ENCODE data around the gene SPPL3. TPM values are rescaled to one million over a fixed set of nuclear protein-coding genes. Genes with fewer than 3 reads are reported as not detected.

SPPL3 gene
- total RNA-seq, 2 experiments from 2014 or later, result 29.5 to 48.2 TPM

DNA sequence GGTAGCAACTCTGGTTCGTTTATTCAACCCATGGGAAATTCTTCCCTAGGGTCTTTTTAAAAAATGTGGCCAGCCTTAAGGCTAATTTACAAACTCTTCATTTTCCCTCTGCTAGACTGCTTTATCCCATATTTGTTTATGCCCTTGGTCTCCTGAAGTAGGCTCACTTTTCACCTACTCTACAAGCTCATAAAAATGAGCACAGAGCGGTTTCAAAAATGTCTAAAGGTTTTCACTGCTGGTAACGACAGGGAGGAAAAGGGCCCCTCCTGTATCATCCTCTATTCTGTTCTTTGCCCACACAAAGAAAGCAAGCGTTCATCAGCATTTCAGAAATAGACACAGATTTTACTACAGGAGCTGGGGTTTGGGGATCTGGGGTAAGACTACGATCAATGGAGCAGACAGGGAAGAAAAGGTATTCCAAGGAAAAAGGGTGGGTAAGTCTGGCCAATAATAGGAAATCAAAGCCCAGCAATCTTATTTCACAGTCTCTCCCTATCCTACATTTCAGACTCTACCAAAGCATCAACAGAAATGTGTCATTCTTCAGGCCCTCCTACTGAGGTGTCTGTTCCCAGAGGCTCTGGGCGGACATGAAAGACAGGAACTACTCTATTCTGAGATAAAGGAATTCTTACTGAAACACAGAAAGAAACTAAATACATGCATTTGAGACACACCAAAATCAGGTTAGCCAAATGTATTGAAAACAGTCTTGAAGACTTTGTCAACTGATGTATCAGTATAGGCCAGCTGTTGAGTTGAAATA, 86.4 kb downstream of the SPPL3 start:
- Mint-ChIP-seq H3K36me3 (ENCODE audit: low read depth) (no peaks in the 10 kb centered on the region), H3K9me3 (ENCODE audit: low read depth) (no peaks in the 10 kb centered on the region), H3K27ac (no peak overlapping the region), H3K4me1 (peaks cover 50% of the 10 kb centered on the region), H3K4me3 (no peak overlapping the region), H3K27me3 (no peaks in the 10 kb centered on the region)
- no peak for ATAC-seq
- POLR2A ChIA-PET, result interaction anchor here (1.2 kb wide), 1 partner anchor 39 kb away, joined by 3 read pairs; no protein-coding TSS in a partner anchor
- CTCF ChIA-PET, result interaction anchor here (1.0 to 1.4 kb wide), 3 partner anchors 9 to 19 kb away, joined by 3 to 7 read pairs (median 3); no protein-coding TSS in a partner anchor
- intact Hi-C loops (cut with DNase I, micrococcal nuclease), result no loop called here
- DNase-seq, result no peak

- DNase-seq, result no peak
- Mint-ChIP-seq H3K36me3 (ENCODE audit: low read depth) (no peaks in the 10 kb centered on the region), H3K4me1 (peaks cover 39% of the 10 kb centered on the region), H3K27me3 (no peaks in the 10 kb centered on the region), H3K9me3 (ENCODE audit: low read depth) (no peaks in the 10 kb centered on the region), H3K27ac (no peak overlapping the region), H3K4me3 (no peak overlapping the region)
- no peak for ATAC-seq
- CTCF ChIA-PET, result interaction anchor here (0.7 to 1.4 kb wide), 5 partner anchors 19 to 209 kb away, joined by 3 to 5 read pairs (median 4); no protein-coding TSS in a partner anchor
- intact Hi-C loops (cut with DNase I, micrococcal nuclease), result no loop called here
- POLR2A ChIA-PET, result no interaction called here
Measured at GRCh38 chr12:120816363-120816762, 87.8 kb downstream of the SPPL3 start.

DNA sequence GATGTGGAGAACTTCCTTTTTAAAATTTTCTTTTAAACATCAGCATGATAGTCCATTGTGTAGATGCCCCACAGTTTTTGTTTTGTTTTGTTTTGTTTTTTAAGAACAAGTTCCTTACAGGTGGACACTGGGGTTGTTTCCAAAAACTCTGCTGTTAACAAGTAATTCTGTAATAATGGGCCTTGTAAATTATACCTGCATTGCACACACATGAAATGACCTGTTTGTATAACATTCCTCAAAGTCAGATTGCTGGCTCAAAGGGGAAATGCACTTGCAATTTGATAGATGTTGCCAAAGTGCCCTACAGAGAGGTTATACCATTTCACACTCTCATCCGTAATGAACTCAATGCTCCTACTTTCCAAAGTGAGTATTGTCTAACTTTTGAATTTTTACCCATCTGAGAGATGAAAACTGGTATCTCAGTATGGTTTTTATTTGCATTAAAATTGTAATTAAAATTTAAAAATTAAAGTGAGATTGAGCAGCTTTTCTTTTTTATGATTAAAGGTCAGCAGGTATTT, 89.2 kb downstream of the SPPL3 start:
- ATAC-seq (no peak), DNase-seq (no peak)
- Mint-ChIP-seq H3K4me1 (peaks cover 36% of the 10 kb centered on the region), H3K9me3 (ENCODE audit: low read depth) (no peaks in the 10 kb centered on the region), H3K27ac (no peak overlapping the region), H3K27me3 (no peaks in the 10 kb centered on the region), H3K4me3 (no peak overlapping the region), H3K36me3 (ENCODE audit: low read depth) (peaks cover 5% of the 10 kb centered on the region)
- ChIA-PET CTCF (interaction anchor here (0.6 to 1.4 kb wide), 3 partner anchors 63 to 222 kb away, joined by 3 read pairs; no protein-coding TSS in a partner anchor), POLR2A (no interaction called here)
- intact Hi-C loops (cut with DNase I, micrococcal nuclease), result no loop called here

DNA sequence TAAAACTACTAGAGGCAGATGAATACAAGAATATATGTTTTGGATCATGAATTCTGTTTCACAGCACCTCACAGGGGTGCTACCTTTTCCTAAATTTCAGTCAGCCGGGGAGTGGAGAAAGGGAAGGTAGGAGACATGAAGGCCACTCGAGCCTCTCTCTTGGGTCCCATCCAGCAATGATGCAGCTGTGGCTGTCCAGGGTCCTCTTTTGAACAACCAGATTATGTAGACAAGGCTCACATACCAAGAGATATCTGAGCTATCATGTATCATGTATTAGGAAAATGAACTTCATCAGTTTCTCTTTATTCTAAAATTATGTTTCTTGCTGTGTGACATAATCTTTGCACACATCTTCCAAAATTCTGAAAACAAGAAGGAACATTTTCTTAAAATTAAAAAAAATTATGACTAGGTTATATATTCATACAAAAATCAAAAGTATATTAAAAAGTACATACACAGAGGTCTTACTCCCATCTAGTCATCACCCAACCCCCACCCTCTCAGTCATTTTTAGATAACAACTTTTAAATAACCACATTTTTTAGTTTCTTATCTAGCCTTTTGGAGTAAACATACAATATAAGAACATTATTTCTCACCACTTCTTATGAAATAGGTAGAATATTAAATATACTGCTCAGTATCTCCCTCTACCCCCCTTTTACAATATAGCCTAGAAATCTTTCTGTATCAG, 89.8 kb downstream of the SPPL3 start:
- Mint-ChIP-seq H3K4me1 (peaks cover 36% of the 10 kb centered on the region), H3K36me3 (ENCODE audit: low read depth) (peaks cover 9% of the 10 kb centered on the region), H3K4me3 (no peak overlapping the region), H3K9me3 (ENCODE audit: low read depth) (no peaks in the 10 kb centered on the region), H3K27ac (no peak overlapping the region), H3K27me3 (no peaks in the 10 kb centered on the region)
- intact Hi-C loops (cut with DNase I, micrococcal nuclease), result no loop called here
- CTCF ChIA-PET, result interaction anchor here (0.6 to 1.7 kb wide), 4 partner anchors 15 to 980 kb away, joined by 3 to 4 read pairs (median 4); no protein-coding TSS in a partner anchor
- POLR2A ChIA-PET, result no interaction called here
- ATAC-seq, result peak; percentile 23
- no peak for DNase-seq

DNA sequence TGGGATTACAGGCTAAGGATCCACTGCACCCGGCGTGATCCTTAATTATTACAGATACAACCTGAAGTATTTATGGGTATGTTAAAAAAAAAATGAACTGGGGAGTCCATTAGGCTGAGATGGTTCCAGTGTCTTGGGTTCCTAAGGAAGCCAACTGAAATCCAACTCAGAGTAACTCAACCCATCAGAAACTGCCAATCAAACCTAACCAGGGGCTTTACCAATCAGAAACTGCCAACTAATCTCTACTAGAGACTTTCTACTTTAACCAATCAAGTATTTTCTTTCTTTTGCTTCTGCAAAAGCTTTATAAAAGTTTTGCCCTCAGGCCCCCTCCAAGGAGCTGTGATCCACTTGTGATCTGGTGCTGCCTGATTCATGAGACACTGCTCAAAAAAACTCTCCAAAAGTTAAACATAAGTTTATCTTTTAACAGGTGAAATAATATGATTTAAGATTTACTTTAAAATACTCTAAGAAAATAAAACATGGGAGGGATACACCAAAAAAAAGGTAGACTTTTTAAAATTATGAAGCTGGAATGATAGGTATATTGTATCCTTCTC, 90.5 kb downstream of the SPPL3 start:
- no peaks in the 10 kb centered on the region for H3K9me3 Mint-ChIP-seq (ENCODE audit: low read depth)
- H3K4me3 Mint-ChIP-seq, result no peak overlapping the region
- ChIA-PET POLR2A (no interaction called here), CTCF (interaction anchor here (0.6 to 1.7 kb wide), 4 partner anchors 14 to 981 kb away, joined by 3 to 4 read pairs (median 4); no protein-coding TSS in a partner anchor)
- intact Hi-C loops (cut with DNase I, micrococcal nuclease), result no loop called here
- H3K4me1 Mint-ChIP-seq, result peaks cover 36% of the 10 kb centered on the region
- DNase-seq (no peak), ATAC-seq (no peak)
- H3K27ac Mint-ChIP-seq, result no peak overlapping the region
- peaks cover 13% of the 10 kb centered on the region for H3K36me3 Mint-ChIP-seq (ENCODE audit: low read depth)
- H3K27me3 Mint-ChIP-seq, result no peaks in the 10 kb centered on the region

DNA sequence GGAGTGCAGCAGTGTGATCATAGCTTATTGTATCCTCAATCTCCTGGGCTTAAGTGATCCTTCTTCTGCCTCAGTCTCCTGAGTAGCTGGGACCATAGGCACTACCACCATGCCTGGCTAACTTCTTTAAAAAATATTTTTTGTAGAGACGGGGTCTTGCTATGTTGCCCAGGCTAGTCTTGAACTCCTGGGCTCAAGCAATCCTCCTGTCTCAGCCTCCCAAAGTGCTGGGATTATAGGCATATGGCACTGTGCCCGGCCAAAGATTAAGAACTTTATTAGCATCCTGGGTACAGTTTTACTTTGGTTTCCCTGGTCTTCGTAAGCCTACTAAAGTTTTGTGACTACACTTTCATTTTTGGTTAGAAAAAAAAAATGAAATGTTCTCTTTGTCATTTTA, 94.1 kb downstream of the SPPL3 start:
- intact Hi-C loops (cut with DNase I, micrococcal nuclease), result no loop called here
- Mint-ChIP-seq H3K27ac (no peak overlapping the region), H3K4me3 (no peak overlapping the region), H3K27me3 (no peaks in the 10 kb centered on the region), H3K36me3 (ENCODE audit: low read depth) (peaks cover 19% of the 10 kb centered on the region), H3K9me3 (ENCODE audit: low read depth) (no peaks in the 10 kb centered on the region), H3K4me1 (peaks cover 20% of the 10 kb centered on the region)
- ChIA-PET POLR2A (no interaction called here), CTCF (interaction anchor here (1.1 kb wide), 1 partner anchor 229 kb away, joined by 3 read pairs; the partner anchor contains the start of gene POP5)
- DNase-seq (no peak), ATAC-seq (no peak)

GRCh38 chr12:120804428-120804827, 99.7 kb downstream of the SPPL3 start:
- Mint-ChIP-seq H3K27me3 (no peaks in the 10 kb centered on the region), H3K4me3 (no peak overlapping the region), H3K4me1 (peaks cover 41% of the 10 kb centered on the region), H3K36me3 (ENCODE audit: low read depth) (peaks cover 19% of the 10 kb centered on the region), H3K27ac (no peak overlapping the region), H3K9me3 (ENCODE audit: low read depth) (no peaks in the 10 kb centered on the region)
- CTCF ChIA-PET, result no interaction called here
- intact Hi-C loops (cut with DNase I, micrococcal nuclease), result no loop called here
- no peak for ATAC-seq
- POLR2A ChIA-PET, result no interaction called here
- no peak for DNase-seq

- Mint-ChIP-seq H3K27ac (peak overlapping the region; percentile 34), H3K27me3 (no peaks in the 10 kb centered on the region), H3K36me3 (ENCODE audit: low read depth) (peaks cover 24% of the 10 kb centered on the region), H3K9me3 (ENCODE audit: low read depth) (peaks cover 11% of the 10 kb centered on the region), H3K4me3 (no peak overlapping the region), H3K4me1 (peaks cover 66% of the 10 kb centered on the region)
- ATAC-seq, result no peak
- intact Hi-C loops (cut with DNase I, micrococcal nuclease), result no loop called here
- CTCF ChIA-PET, result interaction anchor here (0.8 to 1.5 kb wide), 7 partner anchors 10 to 161 kb away, joined by 3 to 7 read pairs (median 5); no protein-coding TSS in a partner anchor
- POLR2A ChIA-PET, result interaction anchor here (0.6 kb wide), 1 partner anchor 56 kb away, joined by 4 read pairs; no protein-coding TSS in a partner anchor
- no peak for DNase-seq
Measured at GRCh38 chr12:120801146-120801545, 103.0 kb downstream of the SPPL3 start.

DNA sequence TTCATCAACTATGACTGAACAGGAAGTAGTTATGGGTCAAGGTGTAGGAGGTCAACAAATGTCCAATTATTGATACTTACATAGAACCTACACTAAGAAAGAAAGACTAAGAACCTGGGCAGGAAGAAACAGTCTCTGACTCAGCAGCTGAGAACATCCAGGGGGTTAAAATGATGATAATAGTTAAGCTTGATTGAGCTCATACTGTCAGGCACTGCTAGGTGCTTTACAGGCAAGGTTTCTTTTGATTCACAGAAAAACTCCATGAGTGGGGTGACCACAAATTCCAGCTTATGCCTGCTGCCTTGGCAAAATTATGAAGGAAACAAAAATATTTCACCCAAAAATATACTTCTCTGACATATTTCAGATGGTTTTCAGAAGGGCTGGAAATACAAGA, 103.5 kb downstream of the SPPL3 start:
- intact Hi-C loops (cut with DNase I, micrococcal nuclease), result no loop called here
- DNase-seq, result no peak
- Mint-ChIP-seq H3K36me3 (ENCODE audit: low read depth) (peaks cover 28% of the 10 kb centered on the region), H3K27ac (peak overlapping the region; percentile 34), H3K4me3 (no peak overlapping the region), H3K27me3 (no peaks in the 10 kb centered on the region), H3K9me3 (ENCODE audit: low read depth) (peaks cover 14% of the 10 kb centered on the region), H3K4me1 (peaks cover 67% of the 10 kb centered on the region)
- ATAC-seq, result peak; percentile 64
- CTCF ChIA-PET, result interaction anchor here (0.8 to 1.5 kb wide), 8 partner anchors 10 to 372 kb away, joined by 3 to 7 read pairs (median 4); no protein-coding TSS in a partner anchor
- POLR2A ChIA-PET, result interaction anchor here (0.6 kb wide), 2 partner anchors 36 to 55 kb away, joined by 4 read pairs; no protein-coding TSS in a partner anchor

GRCh38 chr12:120799243-120800045, 104.7 kb downstream of the SPPL3 start:
- H3K27me3 Mint-ChIP-seq, result no peaks in the 10 kb centered on the region
- no peak for ATAC-seq

More at GRCh38 chr12:120799243-120800045, 104.7 kb downstream of the SPPL3 start:
- Mint-ChIP-seq H3K4me1 (peaks cover 67% of the 10 kb centered on the region), H3K27ac (peak overlapping the region; percentile 62), H3K4me3 (no peak overlapping the region), H3K36me3 (ENCODE audit: low read depth) (peaks cover 38% of the 10 kb centered on the region), H3K9me3 (ENCODE audit: low read depth) (peaks cover 26% of the 10 kb centered on the region)
- intact Hi-C loops (cut with DNase I, micrococcal nuclease), result loop anchor here in 1 of 2 experiments (5.0 kb wide), 1 partner anchor 238 kb away; the partner anchor contains the start of gene OASL
- no peak for DNase-seq
- CTCF ChIA-PET, result interaction anchor here (0.6 to 1.4 kb wide), 7 partner anchors 14 to 216 kb away, joined by 3 to 4 read pairs (median 3); no protein-coding TSS in a partner anchor
- POLR2A ChIA-PET, result interaction anchor here (0.6 kb wide), 1 partner anchor 173 kb away, joined by 4 read pairs; no protein-coding TSS in a partner anchor

All from activated CD4-positive, alpha-beta T cell treated with anti-CD3 and anti-CD28 coated beads for 36 hours (primary cell).